Measurements from ENCODE around the gene OAT.

GRCh38 chr10:124375691-124376090, 43.0 kb downstream of the OAT start:
- TF ChIP-seq CTCF (IDR thresholded peaks at IDR 0.05; ENCODE audit: insufficient read depth, low read length) (no peak), POLR2AphosphoS5 (IDR thresholded peaks at IDR 0.05; ENCODE audit: low read depth) (no peak), SPI1 (IDR thresholded peaks at IDR 0.05; ENCODE audit: borderline replicate concordance, low read depth) (no peak)
